ENCODE results near the gene HOXA7. TPM values are rescaled to one million over a fixed set of nuclear protein-coding genes. Genes with fewer than 3 reads are reported as not detected.

HOXA7 gene
- total and polyA plus RNA-seq, 2 experiments from 2014 or later = 0.24 TPM; not detected in 1

DNA sequence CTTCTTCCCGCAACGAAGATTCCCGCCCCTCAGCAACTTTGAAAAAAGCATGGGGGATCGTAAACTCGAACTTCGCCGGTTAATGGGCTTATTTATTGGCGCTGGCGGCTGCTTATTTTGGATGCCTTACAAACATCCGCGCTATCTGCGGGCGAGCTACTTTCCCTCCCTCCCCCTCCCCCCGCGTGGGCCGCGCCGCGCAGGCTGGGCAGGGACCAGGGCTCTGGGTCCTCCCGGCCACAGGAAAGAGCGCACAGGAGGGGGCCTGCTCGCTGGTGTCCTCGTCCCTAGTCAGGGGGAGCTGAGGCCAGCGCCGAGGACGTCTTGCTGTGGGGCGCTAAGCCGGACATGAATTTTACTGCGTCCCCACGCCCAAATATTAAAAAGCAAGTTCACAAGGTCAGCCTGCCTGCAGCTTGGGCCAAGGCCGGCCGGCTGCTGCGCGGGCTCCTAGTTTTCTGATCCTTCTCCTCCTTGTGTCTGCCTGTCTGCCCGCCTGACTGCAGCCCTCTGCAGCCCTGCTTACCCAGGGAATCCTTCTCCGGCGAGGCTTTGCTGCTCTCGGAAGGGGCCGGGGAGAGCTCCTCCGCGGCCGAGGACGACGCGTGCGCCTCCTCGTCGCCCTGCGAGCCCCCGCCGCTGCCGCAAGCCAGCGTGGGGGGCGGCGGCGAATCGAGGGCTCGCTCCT is 16.5 kb upstream of the HOXA7 start:
- peak overlapping the region; percentile 70; the same call in 1 of the 2 replicates for H3K4me2 ChIP-seq
- ATAC-seq = peak; percentile 2; the same call in 2 of the 3 replicates

More for the DNA sequence above, 16.5 kb upstream of the HOXA7 start:
- Histone ChIP-seq H3K9me2 (ENCODE audit: insufficient read depth) (no peaks in the 10 kb centered on the region), H3K4me1 (ENCODE audit: insufficient read depth) (peaks cover 29% of the 10 kb centered on the region), H3K36me3 (ENCODE audit: insufficient read depth) (no peaks in the 10 kb centered on the region), H3K4me3 (peak overlapping the region; percentile 43; the same call in 1 of the 2 replicates), H3K79me2 (replicated peaks; ENCODE audit: insufficient read depth) (no peaks in the 10 kb centered on the region), H4K20me1 (replicated peaks; ENCODE audit: insufficient read depth) (peaks cover 46% of the 10 kb centered on the region), H3K27me3 (ENCODE audit: insufficient read depth) (peaks cover 100% of the 10 kb centered on the region), H2AFZ (no peak overlapping the region), H3K27ac (ENCODE audit: low read depth) (no peak overlapping the region), H3F3A (replicated peaks; ENCODE audit: low read depth) (peaks cover 51% of the 10 kb centered on the region)
- Mint-ChIP-seq H3K27me3 (ENCODE audit: insufficient read depth, low read depth, poor library complexity) (peaks cover 95% of the 10 kb centered on the region), H3K36me3 (ENCODE audit: low read depth) (no peaks in the 10 kb centered on the region; the same call in 2 of the 3 replicates), H3K27ac (no peak overlapping the region), H3K4me3 (no peak overlapping the region), H3K4me1 (peaks cover 15% of the 10 kb centered on the region; the same call in 2 of the 3 replicates), H3K9me3 (peaks cover 11% of the 10 kb centered on the region; the same call in 2 of the 3 replicates)
- peak; percentile 72 for TF ChIP-seq EZH2 (IDR thresholded peaks at IDR 0.05; ENCODE audit: low read depth, unreplicated experiment)
- TF ChIP-seq, protein P1, sequence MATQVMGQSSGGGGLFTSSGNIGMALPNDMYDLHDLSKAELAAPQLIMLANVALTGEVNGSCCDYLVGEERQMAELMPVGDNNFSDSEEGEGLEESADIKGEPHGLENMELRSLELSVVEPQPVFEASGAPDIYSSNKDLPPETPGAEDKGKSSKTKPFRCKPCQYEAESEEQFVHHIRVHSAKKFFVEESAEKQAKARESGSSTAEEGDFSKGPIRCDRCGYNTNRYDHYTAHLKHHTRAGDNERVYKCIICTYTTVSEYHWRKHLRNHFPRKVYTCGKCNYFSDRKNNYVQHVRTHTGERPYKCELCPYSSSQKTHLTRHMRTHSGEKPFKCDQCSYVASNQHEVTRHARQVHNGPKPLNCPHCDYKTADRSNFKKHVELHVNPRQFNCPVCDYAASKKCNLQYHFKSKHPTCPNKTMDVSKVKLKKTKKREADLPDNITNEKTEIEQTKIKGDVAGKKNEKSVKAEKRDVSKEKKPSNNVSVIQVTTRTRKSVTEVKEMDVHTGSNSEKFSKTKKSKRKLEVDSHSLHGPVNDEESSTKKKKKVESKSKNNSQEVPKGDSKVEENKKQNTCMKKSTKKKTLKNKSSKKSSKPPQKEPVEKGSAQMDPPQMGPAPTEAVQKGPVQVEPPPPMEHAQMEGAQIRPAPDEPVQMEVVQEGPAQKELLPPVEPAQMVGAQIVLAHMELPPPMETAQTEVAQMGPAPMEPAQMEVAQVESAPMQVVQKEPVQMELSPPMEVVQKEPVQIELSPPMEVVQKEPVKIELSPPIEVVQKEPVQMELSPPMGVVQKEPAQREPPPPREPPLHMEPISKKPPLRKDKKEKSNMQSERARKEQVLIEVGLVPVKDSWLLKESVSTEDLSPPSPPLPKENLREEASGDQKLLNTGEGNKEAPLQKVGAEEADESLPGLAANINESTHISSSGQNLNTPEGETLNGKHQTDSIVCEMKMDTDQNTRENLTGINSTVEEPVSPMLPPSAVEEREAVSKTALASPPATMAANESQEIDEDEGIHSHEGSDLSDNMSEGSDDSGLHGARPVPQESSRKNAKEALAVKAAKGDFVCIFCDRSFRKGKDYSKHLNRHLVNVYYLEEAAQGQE (IDR thresholded peaks at IDR 0.05; ENCODE audit: unreplicated experiment) = no peak
- TF ChIP-seq NANOG (IDR thresholded peaks at IDR 0.05; ENCODE audit: borderline replicate concordance) = no peak
- TF ChIP-seq, protein P2, sequence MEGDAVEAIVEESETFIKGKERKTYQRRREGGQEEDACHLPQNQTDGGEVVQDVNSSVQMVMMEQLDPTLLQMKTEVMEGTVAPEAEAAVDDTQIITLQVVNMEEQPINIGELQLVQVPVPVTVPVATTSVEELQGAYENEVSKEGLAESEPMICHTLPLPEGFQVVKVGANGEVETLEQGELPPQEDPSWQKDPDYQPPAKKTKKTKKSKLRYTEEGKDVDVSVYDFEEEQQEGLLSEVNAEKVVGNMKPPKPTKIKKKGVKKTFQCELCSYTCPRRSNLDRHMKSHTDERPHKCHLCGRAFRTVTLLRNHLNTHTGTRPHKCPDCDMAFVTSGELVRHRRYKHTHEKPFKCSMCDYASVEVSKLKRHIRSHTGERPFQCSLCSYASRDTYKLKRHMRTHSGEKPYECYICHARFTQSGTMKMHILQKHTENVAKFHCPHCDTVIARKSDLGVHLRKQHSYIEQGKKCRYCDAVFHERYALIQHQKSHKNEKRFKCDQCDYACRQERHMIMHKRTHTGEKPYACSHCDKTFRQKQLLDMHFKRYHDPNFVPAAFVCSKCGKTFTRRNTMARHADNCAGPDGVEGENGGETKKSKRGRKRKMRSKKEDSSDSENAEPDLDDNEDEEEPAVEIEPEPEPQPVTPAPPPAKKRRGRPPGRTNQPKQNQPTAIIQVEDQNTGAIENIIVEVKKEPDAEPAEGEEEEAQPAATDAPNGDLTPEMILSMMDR (conservative IDR thresholded peaks at IDR 0.05; ENCODE audit: low read depth in 2 of 2) = no peak
- TF ChIP-seq, protein P3, sequence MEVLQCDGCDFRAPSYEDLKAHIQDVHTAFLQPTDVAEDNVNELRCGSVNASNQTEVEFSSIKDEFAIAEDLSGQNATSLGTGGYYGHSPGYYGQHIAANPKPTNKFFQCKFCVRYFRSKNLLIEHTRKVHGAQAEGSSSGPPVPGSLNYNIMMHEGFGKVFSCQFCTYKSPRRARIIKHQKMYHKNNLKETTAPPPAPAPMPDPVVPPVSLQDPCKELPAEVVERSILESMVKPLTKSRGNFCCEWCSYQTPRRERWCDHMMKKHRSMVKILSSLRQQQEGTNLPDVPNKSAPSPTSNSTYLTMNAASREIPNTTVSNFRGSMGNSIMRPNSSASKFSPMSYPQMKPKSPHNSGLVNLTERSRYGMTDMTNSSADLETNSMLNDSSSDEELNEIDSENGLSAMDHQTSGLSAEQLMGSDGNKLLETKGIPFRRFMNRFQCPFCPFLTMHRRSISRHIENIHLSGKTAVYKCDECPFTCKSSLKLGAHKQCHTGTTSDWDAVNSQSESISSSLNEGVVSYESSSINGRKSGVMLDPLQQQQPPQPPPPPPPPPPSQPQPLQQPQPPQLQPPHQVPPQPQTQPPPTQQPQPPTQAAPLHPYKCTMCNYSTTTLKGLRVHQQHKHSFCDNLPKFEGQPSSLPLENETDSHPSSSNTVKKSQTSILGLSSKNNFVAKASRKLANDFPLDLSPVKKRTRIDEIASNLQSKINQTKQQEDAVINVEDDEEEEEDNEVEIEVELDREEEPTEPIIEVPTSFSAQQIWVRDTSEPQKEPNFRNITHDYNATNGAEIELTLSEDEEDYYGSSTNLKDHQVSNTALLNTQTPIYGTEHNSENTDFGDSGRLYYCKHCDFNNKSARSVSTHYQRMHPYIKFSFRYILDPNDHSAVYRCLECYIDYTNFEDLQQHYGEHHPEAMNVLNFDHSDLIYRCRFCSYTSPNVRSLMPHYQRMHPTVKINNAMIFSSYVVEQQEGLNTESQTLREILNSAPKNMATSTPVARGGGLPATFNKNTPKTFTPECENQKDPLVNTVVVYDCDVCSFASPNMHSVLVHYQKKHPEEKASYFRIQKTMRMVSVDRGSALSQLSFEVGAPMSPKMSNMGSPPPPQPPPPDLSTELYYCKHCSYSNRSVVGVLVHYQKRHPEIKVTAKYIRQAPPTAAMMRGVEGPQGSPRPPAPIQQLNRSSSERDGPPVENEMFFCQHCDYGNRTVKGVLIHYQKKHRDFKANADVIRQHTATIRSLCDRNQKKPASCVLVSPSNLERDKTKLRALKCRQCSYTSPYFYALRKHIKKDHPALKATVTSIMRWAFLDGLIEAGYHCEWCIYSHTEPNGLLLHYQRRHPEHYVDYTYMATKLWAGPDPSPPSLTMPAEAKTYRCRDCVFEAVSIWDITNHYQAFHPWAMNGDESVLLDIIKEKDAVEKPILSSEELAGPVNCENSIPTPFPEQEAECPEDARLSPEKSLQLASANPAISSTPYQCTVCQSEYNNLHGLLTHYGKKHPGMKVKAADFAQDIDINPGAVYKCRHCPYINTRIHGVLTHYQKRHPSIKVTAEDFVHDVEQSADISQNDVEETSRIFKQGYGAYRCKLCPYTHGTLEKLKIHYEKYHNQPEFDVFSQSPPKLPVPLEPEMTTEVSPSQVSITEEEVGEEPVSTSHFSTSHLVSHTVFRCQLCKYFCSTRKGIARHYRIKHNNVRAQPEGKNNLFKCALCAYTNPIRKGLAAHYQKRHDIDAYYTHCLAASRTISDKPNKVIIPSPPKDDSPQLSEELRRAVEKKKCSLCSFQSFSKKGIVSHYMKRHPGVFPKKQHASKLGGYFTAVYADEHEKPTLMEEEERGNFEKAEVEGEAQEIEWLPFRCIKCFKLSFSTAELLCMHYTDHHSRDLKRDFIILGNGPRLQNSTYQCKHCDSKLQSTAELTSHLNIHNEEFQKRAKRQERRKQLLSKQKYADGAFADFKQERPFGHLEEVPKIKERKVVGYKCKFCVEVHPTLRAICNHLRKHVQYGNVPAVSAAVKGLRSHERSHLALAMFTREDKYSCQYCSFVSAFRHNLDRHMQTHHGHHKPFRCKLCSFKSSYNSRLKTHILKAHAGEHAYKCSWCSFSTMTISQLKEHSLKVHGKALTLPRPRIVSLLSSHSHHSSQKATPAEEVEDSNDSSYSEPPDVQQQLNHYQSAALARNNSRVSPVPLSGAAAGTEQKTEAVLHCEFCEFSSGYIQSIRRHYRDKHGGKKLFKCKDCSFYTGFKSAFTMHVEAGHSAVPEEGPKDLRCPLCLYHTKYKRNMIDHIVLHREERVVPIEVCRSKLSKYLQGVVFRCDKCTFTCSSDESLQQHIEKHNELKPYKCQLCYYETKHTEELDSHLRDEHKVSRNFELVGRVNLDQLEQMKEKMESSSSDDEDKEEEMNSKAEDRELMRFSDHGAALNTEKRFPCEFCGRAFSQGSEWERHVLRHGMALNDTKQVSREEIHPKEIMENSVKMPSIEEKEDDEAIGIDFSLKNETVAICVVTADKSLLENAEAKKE (CRISPR knock-in tag; IDR thresholded peaks at IDR 0.05) = no peak
- no peak for TF ChIP-seq ZNF331 (CRISPR knock-in tag; IDR thresholded peaks at IDR 0.05; ENCODE audit: low read depth)
- DNase-seq (ENCODE audit: low spot score) = peak; percentile 48

Measured in GM23338 (cell line).